SK-N-SH (cell line): ENCODE measurements around the gene PLEKHA6. TPM values are rescaled to one million over a fixed set of nuclear protein-coding genes. Genes with fewer than 3 reads are reported as not detected.

ENCODE experiments used
- CTCF ChIA-PET: fragments of 300-600, 350-600 bp; formaldehyde crosslinking; extraction: SDS; loops from one replicate; lab custom pipeline; 2021; lab: Yijun Ruan, JAX
- POLR2A ChIA-PET: fragments of 350-600 bp; sonication (Branson Sonifier 250); formaldehyde crosslinking; extraction: SDS; loops from one replicate; lab custom pipeline; 2020; ENCODE audit warnings: antibody characterized with exemption, inconsistent platforms; lab: Yijun Ruan, JAX
- DNase-seq: peaks from one replicate; pipeline ENCODE4 v3.0.0; 2012
- H2AFZ ChIP-seq: fragments of 200-600 bp; sonication (generic); 2 replicates; pipeline ENCODE4 v1.8.1; 2016; ENCODE audit warnings: antibody characterized with exemption, mild to moderate bottlenecking, low read depth
- H3F3A ChIP-seq: fragments of 200-600 bp; sonication (generic); replicated peaks from 2 replicates; pipeline ENCODE3; 2016; ENCODE audit warnings: antibody characterized with exemption, mild to moderate bottlenecking; ENCODE audit not compliant: insufficient read depth
- H3K27ac ChIP-seq, 2 experiments: fragments of 200-500 bp in 1 of 2; fragments of 200-600 bp in 1 of 2; sonication (Bioruptor generic) in 1 of 2; sonication (generic), shearing (Covaris generic) in 1 of 2; 2 replicates each; pipeline versions ENCODE4 v1.5.1 to v1.6.1; 2014 to 2016; ENCODE audit warnings: low read depth in 2 of 2, inconsistent platforms in 1 of 2, low read length in 1 of 2, mild to moderate bottlenecking in 1 of 2, mixed read lengths in 1 of 2
- H3K27me3 ChIP-seq: fragments of 200-600 bp; sonication (generic), shearing (Covaris generic); 2 replicates; pipeline ENCODE4 v1.6.1; 2016; ENCODE audit warnings: mixed run types; ENCODE audit not compliant: insufficient read depth
- H3K36me3 ChIP-seq, 2 experiments: fragments of 200-500 bp in 1 of 2; fragments of 200-600 bp in 1 of 2; sonication (Bioruptor generic) in 1 of 2; sonication (generic) in 1 of 2; replicated peaks in 1 of 2; 2 replicates each; pipeline versions ENCODE3 to v1.5.1; 2014 to 2016; ENCODE audit warnings: low read length in 1 of 2, mild to moderate bottlenecking in 1 of 2; ENCODE audit not compliant: insufficient read depth in 2 of 2, control insufficient read depth in 1 of 2
- H3K4me1 ChIP-seq, 2 experiments: fragments of 200-500 bp in 1 of 2; fragments of 200-600 bp in 1 of 2; sonication (Bioruptor generic) in 1 of 2; sonication (generic), shearing (Covaris generic) in 1 of 2; 2 replicates each; pipeline versions ENCODE4 v1.5.1 to v1.6.1; 2014 to 2016; ENCODE audit warnings: low read depth in 1 of 2, low read length in 1 of 2, mixed run types in 1 of 2; ENCODE audit not compliant: insufficient read depth in 2 of 2, control insufficient read depth in 1 of 2
- H3K4me2 ChIP-seq: fragments of 200-600 bp; sonication (generic), shearing (Covaris generic); 2 replicates; pipeline ENCODE4 v1.6.1; 2017; ENCODE audit warnings: mixed run types
- H3K4me3 ChIP-seq, 2 experiments: fragments of 200-500 bp in 1 of 2; fragments of 200-600 bp in 1 of 2; sonication (Bioruptor generic) in 1 of 2; sonication (generic), shearing (Covaris generic) in 1 of 2; 2 replicates each; pipeline versions ENCODE4 v1.5.1 to v1.8.1; 2014 to 2016; ENCODE audit warnings: low read depth in 2 of 2, inconsistent platforms in 1 of 2, low read length in 1 of 2, mild to moderate bottlenecking in 1 of 2, mixed read lengths in 1 of 2, moderate library complexity in 1 of 2
- H3K79me2 ChIP-seq: fragments of 200-600 bp; sonication (generic); 2 replicates; pipeline ENCODE4 v1.8.1; 2017; ENCODE audit warnings: mild to moderate bottlenecking; ENCODE audit not compliant: insufficient read depth
- H3K9ac ChIP-seq: fragments of 200-600 bp; sonication (generic); 2 replicates; pipeline ENCODE4 v1.6.1; 2017; ENCODE audit warnings: mixed run types
- H3K9me2 ChIP-seq: fragments of 200-600 bp; sonication (generic); 2 replicates; pipeline ENCODE4 v1.6.1; 2017; ENCODE audit warnings: mixed run types
- H3K9me3 ChIP-seq: fragments of 200-600 bp; sonication (generic); 2 replicates; pipeline ENCODE4 v1.6.1; 2017; ENCODE audit warnings: mixed run types, mild to moderate bottlenecking, moderate library complexity
- H4K20me1 ChIP-seq: fragments of 200-600 bp; sonication (generic); 2 replicates; pipeline ENCODE4 v1.6.1; 2017; ENCODE audit warnings: mild to moderate bottlenecking, mixed run types; ENCODE audit not compliant: insufficient read depth
- ELF1 ChIP-seq: IDR thresholded peaks from 2 replicates; pipeline ENCODE4 v1.4.0; 2012
- EP300 ChIP-seq, 2 experiments: IDR thresholded peaks; 2 replicates each; pipeline versions ENCODE4 v1.4.0 to v1.6.1; 2012; ENCODE audit warnings: borderline replicate concordance in 1 of 2, low read depth in 1 of 2, low read length in 1 of 2
- FOSL2 ChIP-seq: IDR thresholded peaks from 2 replicates; pipeline ENCODE4 v1.4.0; 2012; ENCODE audit warnings: low read depth, mild to moderate bottlenecking, moderate library complexity, borderline replicate concordance
- FOXJ3 ChIP-seq: sonication (generic); formaldehyde crosslinking; IDR thresholded peaks from 2 replicates; pipeline ENCODE4 v1.5.1; 2020; ENCODE audit warnings: mild to moderate bottlenecking, missing genetic modification reagents
- MEF2A ChIP-seq: IDR thresholded peaks from 2 replicates; pipeline ENCODE4 v1.4.0; 2012; ENCODE audit warnings: low read depth, borderline replicate concordance
- MXI1 ChIP-seq: IDR thresholded peaks from 2 replicates; pipeline ENCODE4 v1.6.1; 2012; ENCODE audit warnings: mild to moderate bottlenecking, low read depth, low read length, improper control_type of control experiment
- NFIC ChIP-seq: IDR thresholded peaks from 2 replicates; pipeline ENCODE4 v1.4.0; 2012; ENCODE audit warnings: borderline replicate concordance
- RAD21 ChIP-seq: IDR thresholded peaks from 2 replicates; pipeline ENCODE4 v1.6.1; 2012; ENCODE audit warnings: mild to moderate bottlenecking, low read length
- RCOR1 ChIP-seq: fragments of 150-350 bp; IDR thresholded peaks from 2 replicates; pipeline ENCODE4 v1.6.1; 2017; ENCODE audit warnings: antibody characterized with exemption, low read length
- RFX5 ChIP-seq: IDR thresholded peaks from 2 replicates; pipeline ENCODE4 v1.6.1; 2012; ENCODE audit warnings: mild to moderate bottlenecking, improper control_type of control experiment, low read length
- SIN3A ChIP-seq: IDR thresholded peaks from 2 replicates; pipeline ENCODE4 v1.6.1; 2012; ENCODE audit warnings: low read depth, mild to moderate bottlenecking, low read length, moderate library complexity, borderline replicate concordance
- SMC3 ChIP-seq: IDR thresholded peaks from 2 replicates; pipeline ENCODE4 v1.6.1; 2012; ENCODE audit warnings: low read depth, low read length, improper control_type of control experiment
- TAF1 ChIP-seq: IDR thresholded peaks from 2 replicates; pipeline ENCODE4 v1.6.1; 2012; ENCODE audit warnings: low read depth, mild to moderate bottlenecking, low read length, moderate library complexity, borderline replicate concordance
- WGBS: methylation state at CpG from one replicate; pipeline ENCODE4 v1.1.6; 2017; ENCODE audit warnings: low lambda C conversion rate; 5-methylcytosine and 5-hydroxymethylcytosine counted together
- polyA plus RNA-seq, 3 experiments: library from polyadenylated mRNA; depleted of rRNA; stranded (reverse); fragments of >200 nt; gene quantifications; 2 replicates each; pipeline ENCODE4 v1.2.3, GENCODE V29; 2012
- TF ChIP-seq, protein P1 (sequence below): IDR thresholded peaks from 2 replicates; pipeline ENCODE4 v1.6.1; 2012; ENCODE audit warnings: mild to moderate bottlenecking, low read depth, low read length, moderate library complexity
- TF ChIP-seq, protein P2 (sequence below): IDR thresholded peaks from 2 replicates; pipeline ENCODE4 v1.4.0; 2012; ENCODE audit warnings: low read depth, borderline replicate concordance
- TF ChIP-seq, protein P3 (sequence below): IDR thresholded peaks from 2 replicates; pipeline ENCODE4; 2012

PLEKHA6 gene
- polyA plus RNA-seq, 1 of the 3 experiments (the other 2 are of a cell fraction) = 1.2 TPM

DNA sequence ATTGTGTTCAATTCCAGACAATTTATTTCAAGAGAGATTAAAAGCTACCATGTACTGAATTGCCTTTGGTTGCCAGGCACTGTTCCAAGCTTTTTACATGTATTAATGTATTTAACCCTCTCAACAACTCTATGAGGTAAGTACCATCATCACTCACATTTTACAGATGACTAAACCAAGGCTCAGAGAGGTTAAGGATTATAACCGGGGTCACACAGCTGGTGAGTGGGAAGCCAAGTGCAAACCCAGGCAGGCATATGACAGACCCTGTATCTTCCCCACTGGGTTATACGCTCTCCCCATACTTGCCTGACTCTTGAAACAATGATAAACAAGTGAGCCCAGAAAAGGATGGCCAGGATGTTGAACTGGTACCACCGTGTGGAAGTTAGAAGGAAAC lies 16.5 kb downstream of the PLEKHA6 start:
- peaks cover 0 to 69% of the 10 kb centered on the region in 2 experiments; a peak in 2 of 4 replicates for H3K4me1 ChIP-seq
- no peaks in the 10 kb centered on the region for H3K9me3 ChIP-seq
- H3K36me3 ChIP-seq = no peaks in the 10 kb centered on the region
- DNase-seq = no peak
- 83% methylated on average over 3 of the region's 3 CpGs for WGBS
- no peak overlapping the region for H2AFZ ChIP-seq
- POLR2A ChIA-PET = interaction anchor here (0.6 to 1.8 kb wide), 5 partner anchors 8 to 63 kb away, joined by 3 to 5 read pairs (median 3); no protein-coding TSS in a partner anchor
- H3K4me3 ChIP-seq = no peak overlapping the region
- no peaks in the 10 kb centered on the region for H4K20me1 ChIP-seq
- H3K27me3 ChIP-seq = no peaks in the 10 kb centered on the region; the same call in 1 of the 2 replicates
- no peak overlapping the region for H3K4me2 ChIP-seq
- H3K9me2 ChIP-seq = no peaks in the 10 kb centered on the region
- no peak overlapping the region for H3K9ac ChIP-seq
- no peaks in the 10 kb centered on the region for H3K79me2 ChIP-seq
- H3K27ac ChIP-seq = peak overlapping the region in 1 of 2 experiments; percentile 63; a peak in 2 of 4 replicates
- no peak for TF ChIP-seq FOSL2
- no peak for TF ChIP-seq ELF1
- TF ChIP-seq SMC3 = no peak
- TF ChIP-seq, protein P1, sequence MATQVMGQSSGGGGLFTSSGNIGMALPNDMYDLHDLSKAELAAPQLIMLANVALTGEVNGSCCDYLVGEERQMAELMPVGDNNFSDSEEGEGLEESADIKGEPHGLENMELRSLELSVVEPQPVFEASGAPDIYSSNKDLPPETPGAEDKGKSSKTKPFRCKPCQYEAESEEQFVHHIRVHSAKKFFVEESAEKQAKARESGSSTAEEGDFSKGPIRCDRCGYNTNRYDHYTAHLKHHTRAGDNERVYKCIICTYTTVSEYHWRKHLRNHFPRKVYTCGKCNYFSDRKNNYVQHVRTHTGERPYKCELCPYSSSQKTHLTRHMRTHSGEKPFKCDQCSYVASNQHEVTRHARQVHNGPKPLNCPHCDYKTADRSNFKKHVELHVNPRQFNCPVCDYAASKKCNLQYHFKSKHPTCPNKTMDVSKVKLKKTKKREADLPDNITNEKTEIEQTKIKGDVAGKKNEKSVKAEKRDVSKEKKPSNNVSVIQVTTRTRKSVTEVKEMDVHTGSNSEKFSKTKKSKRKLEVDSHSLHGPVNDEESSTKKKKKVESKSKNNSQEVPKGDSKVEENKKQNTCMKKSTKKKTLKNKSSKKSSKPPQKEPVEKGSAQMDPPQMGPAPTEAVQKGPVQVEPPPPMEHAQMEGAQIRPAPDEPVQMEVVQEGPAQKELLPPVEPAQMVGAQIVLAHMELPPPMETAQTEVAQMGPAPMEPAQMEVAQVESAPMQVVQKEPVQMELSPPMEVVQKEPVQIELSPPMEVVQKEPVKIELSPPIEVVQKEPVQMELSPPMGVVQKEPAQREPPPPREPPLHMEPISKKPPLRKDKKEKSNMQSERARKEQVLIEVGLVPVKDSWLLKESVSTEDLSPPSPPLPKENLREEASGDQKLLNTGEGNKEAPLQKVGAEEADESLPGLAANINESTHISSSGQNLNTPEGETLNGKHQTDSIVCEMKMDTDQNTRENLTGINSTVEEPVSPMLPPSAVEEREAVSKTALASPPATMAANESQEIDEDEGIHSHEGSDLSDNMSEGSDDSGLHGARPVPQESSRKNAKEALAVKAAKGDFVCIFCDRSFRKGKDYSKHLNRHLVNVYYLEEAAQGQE = no peak
- no peak for TF ChIP-seq RFX5
- no peak for TF ChIP-seq NFIC
- TF ChIP-seq EP300 (IDR thresholded peaks at IDR 0.05; ENCODE audit: borderline replicate concordance in 1 of 2, low read depth in 1 of 2, low read length in 1 of 2) = no peak
- no peak for TF ChIP-seq RAD21
- TF ChIP-seq, protein P2, sequence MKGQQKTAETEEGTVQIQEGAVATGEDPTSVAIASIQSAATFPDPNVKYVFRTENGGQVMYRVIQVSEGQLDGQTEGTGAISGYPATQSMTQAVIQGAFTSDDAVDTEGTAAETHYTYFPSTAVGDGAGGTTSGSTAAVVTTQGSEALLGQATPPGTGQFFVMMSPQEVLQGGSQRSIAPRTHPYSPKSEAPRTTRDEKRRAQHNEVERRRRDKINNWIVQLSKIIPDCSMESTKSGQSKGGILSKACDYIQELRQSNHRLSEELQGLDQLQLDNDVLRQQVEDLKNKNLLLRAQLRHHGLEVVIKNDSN = no peak
- TF ChIP-seq RCOR1 = no peak
- no peak for TF ChIP-seq SIN3A
- TF ChIP-seq, all 33 proteins: peak for 0
- CTCF ChIA-PET = interaction anchor here (1.0 to 4.6 kb wide), 11 partner anchors 10 to 88 kb away, joined by 3 to 17 read pairs (median 4); partner anchors contain the start of gene PLEKHA6
- H3F3A ChIP-seq = peaks cover 12% of the 10 kb centered on the region

DNA sequence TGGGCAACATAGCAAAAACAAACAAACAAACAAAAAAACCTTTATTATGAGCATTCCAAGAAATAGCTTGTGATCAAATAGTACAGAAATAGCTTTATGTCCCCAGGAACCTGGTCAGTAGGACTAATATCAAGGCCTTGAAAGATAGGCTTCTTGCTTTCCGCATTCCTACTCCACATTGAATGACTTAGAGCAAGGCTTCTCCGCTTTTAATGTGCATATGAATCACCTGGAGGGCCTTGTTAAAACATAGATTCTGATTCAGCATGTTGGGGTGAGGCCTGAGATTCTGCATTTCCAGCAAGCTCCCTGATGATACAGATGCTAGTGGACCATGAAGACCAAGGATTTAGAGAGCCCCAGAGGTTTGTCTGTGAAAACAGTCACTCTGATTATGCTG lies 17.4 kb downstream of the PLEKHA6 start:
- CTCF ChIA-PET = interaction anchor here (0.9 to 2.8 kb wide), 9 partner anchors 9 to 180 kb away, joined by 3 to 12 read pairs (median 4); partner anchors contain the start of gene PLEKHA6
- Histone ChIP-seq H3K27me3 (no peaks in the 10 kb centered on the region; the same call in 1 of the 2 replicates), H3K79me2 (no peaks in the 10 kb centered on the region), H3K9me3 (no peaks in the 10 kb centered on the region), H3K36me3 (no peaks in the 10 kb centered on the region), H3K4me1 (peaks cover 0 to 66% of the 10 kb centered on the region in 2 experiments; a peak in 2 of 4 replicates), H2AFZ (no peak overlapping the region), H3F3A (peaks cover 12% of the 10 kb centered on the region), H4K20me1 (no peaks in the 10 kb centered on the region), H3K9ac (no peak overlapping the region), H3K27ac (peak overlapping the region in 1 of 2 experiments; percentile 63; a peak in 2 of 4 replicates), H3K4me2 (no peak overlapping the region), H3K9me2 (no peaks in the 10 kb centered on the region), H3K4me3 (no peak overlapping the region)
- TF ChIP-seq SMC3 (no peak), FOXJ3 (CRISPR knock-in tag) (no peak), MXI1 (no peak), MEF2A (no peak), TAF1 (no peak), ELF1 (no peak)
- TF ChIP-seq, protein P3, sequence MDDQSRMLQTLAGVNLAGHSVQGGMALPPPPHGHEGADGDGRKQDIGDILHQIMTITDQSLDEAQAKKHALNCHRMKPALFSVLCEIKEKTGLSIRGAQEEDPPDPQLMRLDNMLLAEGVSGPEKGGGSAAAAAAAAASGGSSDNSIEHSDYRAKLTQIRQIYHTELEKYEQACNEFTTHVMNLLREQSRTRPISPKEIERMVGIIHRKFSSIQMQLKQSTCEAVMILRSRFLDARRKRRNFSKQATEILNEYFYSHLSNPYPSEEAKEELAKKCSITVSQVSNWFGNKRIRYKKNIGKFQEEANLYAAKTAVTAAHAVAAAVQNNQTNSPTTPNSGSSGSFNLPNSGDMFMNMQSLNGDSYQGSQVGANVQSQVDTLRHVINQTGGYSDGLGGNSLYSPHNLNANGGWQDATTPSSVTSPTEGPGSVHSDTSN = no peak
- no peak for DNase-seq
- POLR2A ChIA-PET = interaction anchor here (0.9 to 1.8 kb wide), 4 partner anchors 9 to 62 kb away, joined by 3 to 5 read pairs (median 4); no protein-coding TSS in a partner anchor
- WGBS = 94% methylated on average over 2 of the region's 2 CpGs
